ENCODE data around the gene NEK6.

The NEK6 gene

GRCh38 chr9:124388275-124389048, 130.7 kb downstream of the NEK6 start:
- no peak for DNase-seq

- DNase-seq = peak; percentile 22
Observed at GRCh38 chr9:124389146-124389939, 131.6 kb downstream of the NEK6 start.

- no peak for DNase-seq
Observed at GRCh38 chr9:124390794-124391658, 133.3 kb downstream of the NEK6 start.

GRCh38 chr9:124392254-124392870, 134.6 kb downstream of the NEK6 start:
- DNase-seq = no peak

GRCh38 chr9:124392871-124393460, 135.2 kb downstream of the NEK6 start:
- no peak for DNase-seq

GRCh38 chr9:124394167-124394566, 136.4 kb downstream of the NEK6 start:
- no peak for DNase-seq

GRCh38 chr9:124394596-124394995, 136.8 kb downstream of the NEK6 start:
- no peak for DNase-seq

- DNase-seq = no peak
Observed at GRCh38 chr9:124395826-124396225, 138.1 kb downstream of the NEK6 start.

GRCh38 chr9:124398191-124398935, 140.6 kb downstream of the NEK6 start:
- DNase-seq = no peak

- no peak for DNase-seq
Observed at GRCh38 chr9:124399323-124399967, 141.7 kb downstream of the NEK6 start.

GRCh38 chr9:124399968-124400940, 142.5 kb downstream of the NEK6 start:
- no peak for DNase-seq
